Measurements from ENCODE around the gene STX4. TPM values are rescaled to one million over a fixed set of nuclear protein-coding genes. Genes with fewer than 3 reads are reported as not detected.

Gene STX4
- total and polyA plus RNA-seq, 9 of the 15 experiments (the other 6 are each of a cell fraction or from before 2014, with no cell fraction given), result 3.2 to 48.0 (median 21.5) TPM

GRCh38 chr16:30985401-30986128 is 47.8 kb upstream of the STX4 start (continued):
- TF ChIP-seq ATF6 (CRISPR knock-in tag; IDR thresholded peaks at IDR 0.05), result no peak
- no peak for TF ChIP-seq GTF2E2 (tag; IDR thresholded peaks at IDR 0.05)
- no peak for TF ChIP-seq PHB (CRISPR knock-in tag; IDR thresholded peaks at IDR 0.05)
- no peak for TF ChIP-seq CLOCK (CRISPR knock-in tag; IDR thresholded peaks at IDR 0.05; ENCODE audit: borderline replicate concordance)
- no peak for TF ChIP-seq ZNF232 (CRISPR knock-in tag; IDR thresholded peaks at IDR 0.05)
- no peak for TF ChIP-seq ZNF699 (CRISPR knock-in tag; IDR thresholded peaks at IDR 0.05; ENCODE audit: insufficient replicate concordance)
- TF ChIP-seq KLF6 (CRISPR knock-in tag; IDR thresholded peaks at IDR 0.05; ENCODE audit: borderline replicate concordance), result no peak
- TF ChIP-seq TRIM28 (IDR thresholded peaks at IDR 0.05), result no peak
- TF ChIP-seq, protein P1, sequence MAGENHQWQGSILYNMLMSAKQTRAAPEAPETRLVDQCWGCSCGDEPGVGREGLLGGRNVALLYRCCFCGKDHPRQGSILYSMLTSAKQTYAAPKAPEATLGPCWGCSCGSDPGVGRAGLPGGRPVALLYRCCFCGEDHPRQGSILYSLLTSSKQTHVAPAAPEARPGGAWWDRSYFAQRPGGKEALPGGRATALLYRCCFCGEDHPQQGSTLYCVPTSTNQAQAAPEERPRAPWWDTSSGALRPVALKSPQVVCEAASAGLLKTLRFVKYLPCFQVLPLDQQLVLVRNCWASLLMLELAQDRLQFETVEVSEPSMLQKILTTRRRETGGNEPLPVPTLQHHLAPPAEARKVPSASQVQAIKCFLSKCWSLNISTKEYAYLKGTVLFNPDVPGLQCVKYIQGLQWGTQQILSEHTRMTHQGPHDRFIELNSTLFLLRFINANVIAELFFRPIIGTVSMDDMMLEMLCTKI (IDR thresholded peaks at IDR 0.05; ENCODE audit: partially characterized antibody), result no peak
- no peak for TF ChIP-seq ZNF347 (CRISPR knock-in tag; IDR thresholded peaks at IDR 0.05; ENCODE audit: low read depth)
- TF ChIP-seq TCFL5 (CRISPR knock-in tag; conservative IDR thresholded peaks at IDR 0.05), result no peak
- TF ChIP-seq TARDBP (IDR thresholded peaks at IDR 0.05), result no peak
- TF ChIP-seq CBFA2T3 (IDR thresholded peaks at IDR 0.05), result no peak
- TF ChIP-seq SLC30A9 (CRISPR knock-in tag; IDR thresholded peaks at IDR 0.05), result no peak
- TF ChIP-seq, protein P2, sequence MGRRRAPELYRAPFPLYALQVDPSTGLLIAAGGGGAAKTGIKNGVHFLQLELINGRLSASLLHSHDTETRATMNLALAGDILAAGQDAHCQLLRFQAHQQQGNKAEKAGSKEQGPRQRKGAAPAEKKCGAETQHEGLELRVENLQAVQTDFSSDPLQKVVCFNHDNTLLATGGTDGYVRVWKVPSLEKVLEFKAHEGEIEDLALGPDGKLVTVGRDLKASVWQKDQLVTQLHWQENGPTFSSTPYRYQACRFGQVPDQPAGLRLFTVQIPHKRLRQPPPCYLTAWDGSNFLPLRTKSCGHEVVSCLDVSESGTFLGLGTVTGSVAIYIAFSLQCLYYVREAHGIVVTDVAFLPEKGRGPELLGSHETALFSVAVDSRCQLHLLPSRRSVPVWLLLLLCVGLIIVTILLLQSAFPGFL (CRISPR knock-in tag; IDR thresholded peaks at IDR 0.05), result no peak
- TF ChIP-seq DPF2 (IDR thresholded peaks at IDR 0.05), result no peak
- TF ChIP-seq ZSCAN32 (CRISPR knock-in tag; IDR thresholded peaks at IDR 0.05), result no peak
- TF ChIP-seq ATF3 (IDR thresholded peaks at IDR 0.05), result no peak
- TF ChIP-seq ATF3 (CRISPR knock-in tag; conservative IDR thresholded peaks at IDR 0.05), result no peak
- no peak for TF ChIP-seq FUS (optimal IDR thresholded peaks at IDR 0.05; ENCODE audit: low read depth, low read length)
- no peak for TF ChIP-seq KAT2B (IDR thresholded peaks at IDR 0.05; ENCODE audit: low read depth, low read length)
- no peak for TF ChIP-seq ZKSCAN8 (CRISPR knock-in tag; IDR thresholded peaks at IDR 0.05)

Data from K562 (cell line).